ENCODE results near the gene DIAPH2.

- TF ChIP-seq POLR2A (IDR thresholded peaks at IDR 0.05) (no peak), CTCF (IDR thresholded peaks at IDR 0.05 in 4 of 5, conservative IDR thresholded peaks at IDR 0.05 in 1 of 5) (no peak)
Observed at GRCh38 chrX:97524997-97525396, 840.4 kb downstream of the DIAPH2 start.
